Thyroid gland (tissue), 4 donors: ENCODE measurements around the gene GLYATL1.

Experiments used
- CTCF ChIP-seq, 6 experiments: fragments of 200-600 bp in 3 of 6; fragments of 450-650 bp in 3 of 6; sonication (generic) in 3 of 6; IDR thresholded peaks; one replicate each; pipeline ENCODE4 v1.5.1; 2016 to 2019; ENCODE audit warnings: antibody characterized with exemption in 6 of 6, mild to moderate bottlenecking in 2 of 6, inconsistent platforms in 1 of 6, moderate library complexity in 1 of 6
- POLR2A ChIP-seq, 2 donors: fragments of 450-650 bp; IDR thresholded peaks; one replicate each; pipeline ENCODE4 v1.6.1; 2017; ENCODE audit warnings: antibody characterized with exemption in 2 of 2, mild to moderate bottlenecking in 2 of 2, moderate library complexity in 1 of 2

- TF ChIP-seq CTCF (IDR thresholded peaks at IDR 0.05) (no peak), POLR2A (IDR thresholded peaks at IDR 0.05) (no peak)
Observed at GRCh38 chr11:58934945-58935513, 4.3 kb upstream of the GLYATL1 start.
